ENCODE results near the gene LMO4.

Gene LMO4

DNA sequence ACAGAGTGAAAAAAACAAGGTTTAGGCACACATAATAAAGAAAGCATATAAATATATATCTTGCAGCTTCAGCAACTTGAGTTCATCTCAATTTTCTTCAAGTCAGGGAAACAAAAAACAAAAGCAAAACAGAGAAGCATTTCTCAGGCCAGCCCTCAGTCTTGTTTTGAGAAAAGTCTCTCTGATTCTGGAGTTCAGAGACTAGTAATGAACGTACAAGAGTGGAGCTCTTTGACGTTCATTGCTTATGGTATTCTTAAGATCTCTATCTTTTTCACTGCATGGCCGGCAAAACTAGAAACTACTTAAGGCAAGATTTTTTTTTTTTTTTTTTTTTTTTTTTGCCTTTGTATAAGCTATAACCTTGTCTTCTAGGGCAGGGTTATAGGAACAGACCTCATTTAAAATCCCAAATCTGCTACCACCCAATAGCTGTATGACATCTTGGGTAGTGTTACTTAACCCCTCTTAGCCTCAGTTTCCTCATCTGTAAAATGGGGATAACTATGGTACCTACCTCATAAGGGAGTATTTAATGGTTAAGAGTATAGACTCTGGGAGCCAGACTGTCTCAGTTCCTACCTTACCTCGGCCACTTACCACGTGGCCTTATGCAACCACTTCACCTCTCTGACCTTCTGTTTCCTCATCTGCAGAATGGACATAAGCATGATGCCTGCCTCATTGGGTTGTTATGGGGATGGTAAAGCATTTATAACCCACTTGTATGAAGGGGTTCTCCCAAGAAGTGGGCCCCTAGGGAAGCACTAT is 33.6 kb downstream of the LMO4 start:
- DNase-seq = no peak

DNA sequence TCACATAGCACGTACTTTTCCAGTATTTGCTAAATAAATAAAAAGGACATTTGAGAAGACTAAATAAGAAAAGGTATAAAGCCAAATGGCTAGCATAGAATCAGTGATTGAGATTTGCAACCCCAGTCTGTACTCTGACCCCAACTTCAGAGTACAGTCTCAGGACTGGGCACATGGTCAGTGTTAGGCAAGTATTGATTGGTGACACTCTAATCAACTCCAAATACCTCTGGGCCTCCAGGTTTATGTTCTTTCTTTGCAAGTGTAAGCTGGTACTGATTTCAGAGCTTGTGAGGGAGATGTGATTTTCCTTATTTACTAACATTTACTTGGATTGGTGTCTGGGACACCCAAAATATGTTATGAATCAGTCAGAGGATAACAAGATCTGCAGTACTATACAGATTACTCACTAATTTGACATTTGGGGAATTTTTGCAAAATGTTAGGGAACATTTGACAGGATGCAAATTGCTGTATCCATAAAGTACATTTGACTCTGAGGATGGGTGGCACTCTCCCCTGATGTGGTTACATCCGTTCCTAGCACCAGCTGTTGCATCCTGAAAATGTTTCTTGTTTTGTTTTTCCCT is 34.2 kb downstream of the LMO4 start:
- no peak for DNase-seq

DNA sequence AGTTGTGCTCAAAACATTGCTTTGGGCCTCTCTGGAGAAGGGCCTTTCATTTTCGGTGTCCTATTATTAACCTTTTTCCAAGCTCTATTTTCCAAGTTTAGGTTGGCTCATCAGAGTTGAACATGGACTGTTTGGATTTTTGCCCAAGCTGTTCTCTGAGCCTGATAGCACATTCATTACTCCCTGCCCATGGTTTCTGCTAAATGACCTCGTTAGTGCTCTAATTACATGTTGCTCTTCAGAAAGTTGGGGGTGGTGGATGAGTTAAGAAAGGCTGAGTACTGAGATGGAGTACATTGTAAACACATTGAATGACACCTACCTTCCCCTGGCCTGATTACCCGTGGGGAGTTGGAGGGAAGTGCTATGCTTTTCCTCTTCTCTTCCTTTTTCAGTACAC is 38.9 kb downstream of the LMO4 start:
- DNase-seq = no peak

DNA sequence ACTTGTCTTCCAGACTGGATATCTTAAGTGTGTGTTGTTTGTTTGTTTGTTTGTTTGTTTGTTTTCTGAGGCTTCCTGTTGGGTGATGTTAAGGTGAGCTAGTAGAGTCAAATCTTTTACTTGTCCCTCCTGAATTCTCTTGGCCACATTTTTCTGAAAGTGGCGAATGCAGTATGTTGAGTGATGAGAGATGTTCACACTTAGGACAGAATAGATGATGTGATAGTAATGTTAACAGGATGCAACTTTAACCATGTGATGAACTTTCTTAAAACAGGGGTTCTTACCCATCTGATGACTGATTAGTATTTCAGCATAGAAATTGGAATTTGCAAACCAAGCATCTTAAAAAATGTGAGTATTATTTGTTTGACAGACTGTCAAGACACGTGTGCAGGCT is 40.2 kb downstream of the LMO4 start:
- DNase-seq = no peak

DNA sequence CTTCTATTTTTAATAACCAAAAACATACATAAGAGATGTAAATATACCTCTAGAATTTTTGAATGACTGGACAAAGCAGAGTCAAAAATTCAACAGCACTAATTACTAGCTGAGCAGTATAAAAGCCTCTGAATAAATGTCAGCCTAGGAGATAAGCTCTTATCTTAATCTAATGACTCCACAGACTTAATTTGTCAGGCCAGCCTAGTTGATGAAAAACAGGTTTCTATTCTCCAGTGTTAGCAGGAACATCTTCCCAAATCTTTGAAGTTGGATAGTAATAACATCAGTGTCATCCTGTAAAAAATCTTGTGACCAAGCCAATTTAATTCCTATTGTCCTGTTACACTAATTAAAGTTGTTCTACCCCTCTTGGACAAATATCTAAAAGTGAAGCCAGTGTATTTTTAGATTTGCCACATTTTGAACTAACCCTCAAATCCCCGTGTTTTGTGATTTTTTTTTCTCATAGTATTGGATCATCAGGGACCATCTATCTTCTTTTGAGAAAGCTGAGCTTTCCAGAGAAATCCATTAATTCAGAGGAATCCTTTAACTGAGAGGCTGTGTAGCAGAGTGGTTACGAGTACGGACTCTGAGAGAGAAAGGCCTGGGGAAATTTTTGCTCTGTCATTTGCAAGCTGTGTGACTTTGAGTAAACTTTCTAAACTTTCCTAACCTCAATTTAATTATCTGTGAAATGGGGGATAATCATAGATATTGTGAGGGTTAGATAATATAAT is 41.2 kb downstream of the LMO4 start:
- DNase-seq = no peak

DNA sequence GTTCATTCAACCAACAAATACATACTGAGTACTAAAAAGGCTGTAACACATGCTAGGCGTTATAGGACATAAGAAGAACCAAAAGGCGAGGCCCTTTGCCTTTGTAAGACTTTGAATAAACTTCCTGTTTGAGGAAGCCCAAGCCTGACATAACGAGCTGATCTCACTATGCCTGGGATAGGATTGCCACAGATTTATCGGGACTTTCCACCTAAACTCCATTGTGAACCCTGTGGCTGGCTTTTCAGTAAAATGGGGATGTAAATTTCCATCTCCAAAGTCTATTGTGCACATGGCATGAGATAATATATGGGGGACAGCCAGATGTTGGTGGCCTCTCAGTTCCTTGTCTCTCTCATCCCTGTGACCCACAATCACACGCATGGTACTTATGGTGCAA is 41.9 kb downstream of the LMO4 start:
- DNase-seq = no peak

DNA sequence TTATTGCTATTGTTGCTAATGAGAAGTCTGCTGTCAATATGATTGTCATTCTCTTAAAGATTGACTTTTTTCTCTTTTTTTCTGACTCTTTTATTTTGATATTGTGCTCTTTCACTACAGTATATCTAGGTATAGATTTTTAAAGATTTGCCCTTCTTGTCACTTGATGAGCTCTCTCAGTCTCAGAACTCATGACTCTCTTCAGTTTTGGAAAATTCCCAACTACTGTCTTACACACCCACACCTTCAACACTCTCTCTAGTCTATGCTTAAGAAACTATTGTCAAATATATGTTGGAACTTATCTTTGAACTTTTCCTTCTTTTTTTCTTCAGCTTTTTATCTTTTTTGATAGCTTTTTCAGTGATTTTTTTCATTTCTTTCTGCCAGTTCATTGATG is 50.6 kb downstream of the LMO4 start:
- DNase-seq = no peak

DNA sequence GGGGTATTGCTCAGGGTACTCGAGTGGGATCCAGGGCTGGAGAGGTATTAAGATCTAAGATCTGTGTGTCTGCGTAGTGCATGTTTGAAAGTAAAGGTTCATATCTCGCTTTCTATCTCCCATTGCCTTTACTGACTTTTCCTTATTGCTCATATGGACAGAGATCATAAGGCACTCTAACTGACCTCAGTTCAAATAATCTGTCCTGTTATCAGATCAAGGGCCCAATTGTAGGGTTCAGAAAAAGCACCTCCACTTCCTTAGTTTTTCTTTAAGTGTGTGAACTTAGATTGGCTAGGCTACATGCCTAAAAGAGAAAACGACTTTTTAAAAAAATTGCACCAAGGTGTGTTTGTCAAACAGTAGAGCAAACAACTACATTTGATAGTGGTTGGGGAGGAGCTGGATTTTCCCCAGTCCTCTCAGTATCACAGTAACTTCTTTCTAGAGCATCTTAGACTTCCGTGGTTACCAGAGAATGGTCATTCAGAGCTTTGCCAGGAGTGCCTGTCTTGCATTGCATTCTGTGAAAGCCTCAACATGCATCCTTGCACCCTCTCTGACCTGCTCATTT is 57.6 kb downstream of the LMO4 start:
- no peak for DNase-seq

DNA sequence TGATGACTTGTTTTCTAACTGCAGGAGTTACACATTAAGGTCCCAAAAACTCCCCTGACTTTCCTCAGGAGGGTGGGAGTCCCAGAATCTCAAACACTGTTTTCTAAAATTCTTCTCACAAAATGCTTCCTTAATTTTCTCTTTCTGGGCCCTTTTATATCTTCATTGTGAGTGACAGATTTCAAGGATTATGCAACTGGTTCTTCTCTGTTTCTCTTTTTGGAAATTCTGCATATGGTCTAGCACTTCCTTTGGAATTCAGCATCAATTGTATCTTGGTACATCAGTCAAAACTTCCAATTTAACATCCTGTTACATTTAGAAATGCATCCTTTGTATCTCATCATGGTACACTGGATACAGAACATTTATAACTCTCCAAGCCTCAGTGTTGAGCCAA is 59.7 kb downstream of the LMO4 start:
- no peak for DNase-seq

DNA sequence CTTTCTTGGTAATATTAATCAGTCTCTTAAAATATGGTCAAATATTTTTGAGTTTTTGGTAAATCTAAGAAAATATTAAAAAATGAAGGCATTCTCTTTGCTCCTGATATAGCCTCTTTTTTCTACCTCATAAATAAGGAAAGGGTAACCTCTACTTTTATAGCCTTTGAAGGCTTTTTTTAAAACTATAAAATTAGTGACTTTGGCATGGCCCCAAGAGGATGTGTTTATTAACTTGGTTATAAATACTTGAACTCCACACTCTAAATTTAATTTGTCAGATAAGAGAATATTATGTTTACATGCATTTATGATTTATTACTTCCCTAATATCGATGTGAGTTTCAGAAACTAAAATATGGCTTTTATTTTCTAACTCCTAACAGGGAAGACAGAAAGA is 60.3 kb downstream of the LMO4 start:
- DNase-seq = no peak

DNA sequence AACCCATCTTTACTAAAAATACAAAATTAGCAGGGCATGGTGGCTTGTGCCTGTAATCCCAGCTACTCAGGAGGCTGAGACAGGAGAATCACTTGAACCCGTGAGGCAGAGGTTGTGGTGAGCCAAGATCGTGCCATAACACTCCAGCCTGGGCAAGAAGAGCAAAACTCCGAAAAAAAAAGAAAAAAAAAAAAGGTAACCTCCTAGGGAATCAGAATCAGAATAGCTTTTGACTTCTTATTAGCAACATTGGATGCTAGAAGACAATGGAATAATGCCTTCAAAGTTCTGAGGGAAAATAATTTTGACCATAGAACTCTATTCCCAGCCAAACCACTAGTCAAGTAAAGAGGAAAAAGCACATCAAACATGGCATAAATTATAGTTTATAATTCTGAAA is 60.9 kb downstream of the LMO4 start:
- DNase-seq = no peak

DNA sequence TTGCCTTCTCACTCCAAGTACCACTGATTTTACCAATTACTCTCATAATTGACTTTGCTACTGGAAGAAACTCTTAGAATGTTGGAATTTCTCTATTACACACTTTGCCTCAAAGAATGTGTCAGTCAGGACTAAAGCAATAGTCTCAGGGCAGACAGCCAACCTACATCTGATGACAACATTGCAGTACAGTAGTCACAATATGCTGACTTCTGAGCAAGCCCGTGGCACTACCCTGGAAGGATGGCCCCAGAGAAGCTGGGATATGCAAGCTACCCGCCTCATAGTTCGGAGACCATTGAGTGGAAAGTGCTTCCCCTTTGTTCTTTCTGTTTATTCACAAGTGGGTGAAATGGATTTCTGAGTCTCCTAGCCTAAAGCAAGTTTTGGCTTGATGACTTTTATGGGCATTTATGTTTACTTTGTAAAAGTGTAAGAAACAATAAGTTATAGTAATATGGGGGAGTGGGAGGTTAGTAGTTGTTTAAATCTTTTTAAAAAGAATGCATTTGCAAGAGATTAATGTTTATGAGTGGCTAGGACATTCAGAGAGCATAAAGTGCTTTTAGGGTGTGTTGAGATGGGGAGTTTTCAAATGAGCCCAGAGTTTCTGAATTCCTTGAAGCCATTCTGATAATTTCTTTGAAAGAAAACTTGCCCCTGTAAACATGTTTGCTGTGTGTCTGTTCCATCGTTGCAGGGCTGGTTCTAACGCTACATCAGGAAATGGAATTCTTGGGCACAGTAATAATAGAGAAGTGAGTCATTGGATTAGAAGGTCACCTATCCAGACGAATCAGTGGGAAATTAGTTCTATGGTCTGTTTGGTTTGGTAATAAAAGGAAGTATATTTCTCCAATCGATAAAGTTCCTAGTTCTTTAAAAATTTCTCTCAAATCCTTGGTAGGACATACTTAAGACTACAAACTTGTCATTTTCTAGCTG is 63.8 kb downstream of the LMO4 start:
- peak; percentile 19 for DNase-seq

DNA sequence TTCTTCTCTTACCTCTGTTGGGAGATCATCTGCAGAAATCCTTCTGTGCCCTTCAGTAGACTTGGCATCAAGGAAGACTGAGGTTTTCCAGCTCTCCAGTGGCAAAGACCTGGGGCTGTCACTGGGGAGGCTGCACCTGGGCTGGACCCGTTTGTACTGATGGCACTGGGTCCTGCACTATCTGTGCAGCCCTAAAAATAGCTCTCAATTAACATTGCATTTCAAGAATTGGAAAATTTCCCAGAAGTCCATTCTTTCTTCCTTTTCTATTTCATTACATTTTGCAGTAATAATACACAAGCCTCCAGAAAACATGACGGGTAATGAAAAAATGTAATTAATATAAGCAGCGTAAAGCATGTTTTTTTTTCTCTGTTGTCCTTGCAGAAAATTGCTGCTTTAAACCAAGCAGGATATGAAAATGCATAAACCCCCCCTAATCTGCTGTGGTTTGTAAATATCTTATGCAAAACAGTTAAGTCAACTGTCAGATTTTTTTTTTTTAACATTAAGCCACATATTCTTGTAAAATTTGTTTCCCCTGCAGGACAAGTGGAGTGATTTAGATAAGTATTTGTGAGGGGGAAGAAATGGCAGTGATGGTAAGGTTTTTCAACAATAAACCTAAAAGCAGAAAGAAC is 64.9 kb downstream of the LMO4 start:
- no peak for DNase-seq

DNA sequence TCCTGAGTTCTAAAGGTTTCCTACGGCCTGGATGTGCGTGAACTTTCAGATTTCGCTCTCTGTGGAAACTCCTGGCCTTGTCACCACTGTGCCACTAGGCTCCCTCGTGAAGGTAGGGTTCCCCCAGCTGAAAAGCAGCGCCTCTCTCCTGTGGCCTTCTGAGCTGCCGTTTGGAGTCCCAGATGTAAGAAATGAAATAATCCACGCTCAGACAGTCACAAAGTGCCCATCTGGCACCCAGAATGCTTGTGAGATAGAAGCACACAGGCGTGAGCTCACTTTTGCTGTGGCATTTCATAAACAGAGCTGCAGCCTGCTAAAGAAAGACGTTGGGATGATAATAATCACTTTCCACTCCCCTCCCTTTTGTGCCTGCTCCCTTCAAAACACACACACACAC is 65.8 kb downstream of the LMO4 start:
- DNase-seq = peak; percentile 33

DNA sequence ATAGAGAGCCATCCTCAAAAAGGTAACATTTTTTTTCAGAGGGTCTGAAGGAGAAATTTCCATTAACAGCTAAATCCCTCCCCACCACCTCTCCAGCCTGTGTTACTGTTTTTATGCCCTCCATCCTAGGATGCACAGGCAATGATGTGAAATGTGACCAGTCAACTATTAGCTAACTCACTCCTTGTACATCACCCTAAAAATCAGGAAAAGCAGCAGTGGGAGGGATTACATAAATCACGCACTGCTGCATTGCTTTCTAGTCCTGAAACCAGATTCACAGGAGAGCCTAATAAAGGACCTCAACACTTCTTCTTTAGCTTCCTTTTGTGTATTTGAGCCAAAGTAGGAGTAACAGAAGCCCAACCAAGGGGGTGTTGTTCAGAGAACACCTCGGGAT is 66.3 kb downstream of the LMO4 start:
- peak; percentile 22 for DNase-seq
